GM18951 (cell line): Measurements from ENCODE around the gene CDKN2B-AS1.

ENCODE experiments used
- POLR2A ChIP-seq: IDR thresholded peaks from 4 replicates; pipeline ENCODE4 v1.6.1; 2011; ENCODE audit warnings: mild to moderate bottlenecking; ENCODE audit not compliant: insufficient read length, insufficient read depth; ENCODE audit errors: extremely low read depth
- in situ Hi-C: fragments of 300-500 bp; cut with MboI; formaldehyde crosslinking; loops from one replicate; pipeline ENCODE4 v1.12.0; 2022; ENCODE audit warnings: low sequenced_read_pairs, mixed read lengths, inconsistent platforms; ENCODE audit not compliant: unreplicated experiment

The CDKN2B-AS1 gene

DNA sequence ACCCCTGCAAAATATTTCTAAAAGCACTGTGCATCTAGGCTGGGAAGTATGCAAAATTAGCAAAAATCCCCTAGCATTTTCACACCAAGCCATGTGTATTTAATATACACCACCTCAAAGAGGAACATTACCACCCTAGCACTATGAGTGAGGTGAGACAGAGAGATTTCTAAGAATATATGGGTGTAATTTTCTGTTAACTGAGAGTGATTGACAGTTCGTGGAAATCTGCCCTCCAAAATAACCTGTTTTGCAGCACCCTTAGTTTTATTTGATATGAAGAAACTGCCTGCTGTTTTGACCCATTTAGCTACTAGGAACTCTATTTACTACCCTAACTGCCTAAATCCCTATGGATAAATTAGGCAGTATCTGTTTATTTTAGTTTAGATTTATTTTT, 78.8 kb downstream of the CDKN2B-AS1 start:
- TF ChIP-seq POLR2A = no peak
- in situ Hi-C loops = no loop called here

GRCh38 chr9:22078081-22078480, 83.5 kb downstream of the CDKN2B-AS1 start:
- no peak for TF ChIP-seq POLR2A
- in situ Hi-C loops = no loop called here

- in situ Hi-C loops = no loop called here
- no peak for TF ChIP-seq POLR2A
Measured at GRCh38 chr9:22079873-22080341, 85.3 kb downstream of the CDKN2B-AS1 start.

- in situ Hi-C loops = no loop called here
- no peak for TF ChIP-seq POLR2A
Measured at GRCh38 chr9:22084336-22085035, 89.9 kb downstream of the CDKN2B-AS1 start.

DNA sequence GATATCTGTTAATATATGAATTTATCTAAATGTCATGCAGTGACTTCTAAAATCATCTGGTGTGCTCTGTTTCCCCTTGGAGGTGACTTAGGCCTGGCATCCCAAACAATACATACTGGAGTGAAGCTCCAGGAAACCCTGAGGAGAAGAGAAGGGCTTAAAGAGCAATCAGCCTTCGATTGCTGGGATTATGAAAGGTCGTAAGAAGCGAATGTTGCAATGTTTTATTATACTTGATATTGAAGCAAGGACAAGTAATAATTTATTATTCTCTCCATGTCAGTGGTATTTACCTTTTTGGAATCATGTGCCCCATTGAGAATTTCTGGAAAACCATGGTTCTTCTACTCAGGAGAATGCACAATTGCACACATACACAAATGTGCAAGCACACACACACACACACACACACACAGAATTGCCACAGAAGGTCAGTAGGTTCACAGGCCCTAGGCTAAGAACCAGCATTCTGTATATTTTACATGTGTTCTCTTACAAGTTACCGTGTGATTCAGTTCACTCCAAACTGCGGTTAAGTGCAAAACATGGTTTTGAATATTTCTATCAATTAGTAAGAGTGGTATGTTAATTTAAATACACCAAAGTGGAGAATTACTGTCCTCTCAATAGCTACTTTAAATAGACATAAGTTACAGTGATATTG, 93.6 kb downstream of the CDKN2B-AS1 start:
- TF ChIP-seq POLR2A = no peak
- in situ Hi-C loops = no loop called here

DNA sequence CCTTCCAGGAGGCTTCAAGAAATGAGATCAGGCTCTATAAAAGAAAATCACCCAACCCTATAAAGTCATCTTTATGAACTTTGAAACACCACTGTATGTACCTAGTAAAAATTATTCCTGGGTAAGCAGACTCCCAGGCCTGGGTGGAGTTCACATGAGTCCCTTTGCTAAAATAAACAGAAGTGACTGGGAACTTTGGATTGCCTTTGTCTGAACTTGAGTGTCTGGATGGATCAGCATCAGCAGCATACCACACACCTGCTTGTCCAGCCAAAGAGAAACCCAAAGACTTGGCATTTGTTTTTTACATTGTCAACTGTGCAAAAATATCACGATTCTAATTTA, 94.1 kb downstream of the CDKN2B-AS1 start:
- TF ChIP-seq POLR2A = no peak
- in situ Hi-C loops = no loop called here

GRCh38 chr9:22097707-22098106, 103.1 kb downstream of the CDKN2B-AS1 start:
- in situ Hi-C loops = no loop called here

GRCh38 chr9:22098643-22099332, 104.2 kb downstream of the CDKN2B-AS1 start:
- in situ Hi-C loops = no loop called here

More at GRCh38 chr9:22097707-22098106, 103.1 kb downstream of the CDKN2B-AS1 start:
- no peak for TF ChIP-seq POLR2A

GRCh38 chr9:22100626-22101025, 106.0 kb downstream of the CDKN2B-AS1 start:
- in situ Hi-C loops = no loop called here

More at GRCh38 chr9:22098643-22099332, 104.2 kb downstream of the CDKN2B-AS1 start:
- TF ChIP-seq POLR2A = no peak

DNA sequence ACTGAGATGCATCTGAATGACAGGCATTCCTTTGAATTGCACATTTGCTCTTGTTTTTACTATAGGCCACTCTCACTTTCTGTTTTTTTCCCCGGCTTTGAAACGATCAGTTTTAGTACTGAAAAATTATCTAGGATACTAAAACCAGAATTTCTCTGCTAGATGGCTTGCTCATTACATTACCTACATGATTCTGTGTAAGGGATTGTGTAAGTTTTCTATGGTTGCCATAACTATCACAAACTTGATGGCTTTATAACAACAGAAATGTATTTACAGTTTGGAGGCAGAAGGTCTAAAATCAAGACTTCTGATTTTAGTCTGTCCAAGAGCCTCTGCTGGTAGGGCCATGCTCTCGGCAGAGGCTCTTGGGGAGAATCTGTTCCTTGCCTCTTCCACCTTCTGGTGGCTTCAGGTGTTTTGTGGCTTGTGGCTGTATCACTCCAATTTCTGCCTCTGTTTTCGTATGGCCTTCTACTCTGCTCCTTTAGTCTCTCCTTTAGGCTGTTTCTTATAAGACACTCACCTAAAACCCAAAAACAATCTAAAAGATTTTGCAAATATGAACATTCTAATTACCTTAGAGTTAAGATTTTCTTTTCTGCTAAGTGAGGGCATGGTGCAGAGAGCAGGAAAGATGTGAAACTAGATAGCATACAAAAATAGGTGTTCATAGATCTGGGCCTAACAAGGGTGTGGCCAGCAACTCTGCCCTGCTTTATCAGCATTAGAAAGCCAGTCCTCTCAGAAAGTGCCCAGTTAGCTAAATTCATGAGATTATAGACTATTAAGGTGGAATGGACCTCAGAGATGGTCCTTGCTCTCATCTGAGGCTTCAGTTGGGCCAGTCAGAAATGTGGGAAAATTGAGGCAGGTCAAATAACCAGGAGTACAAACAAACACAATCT, 107.8 kb downstream of the CDKN2B-AS1 start:
- TF ChIP-seq POLR2A = no peak
- in situ Hi-C loops = no loop called here

More at GRCh38 chr9:22100626-22101025, 106.0 kb downstream of the CDKN2B-AS1 start:
- TF ChIP-seq POLR2A = no peak

GRCh38 chr9:22103685-22104575, 109.3 kb downstream of the CDKN2B-AS1 start:
- no peak for TF ChIP-seq POLR2A
- in situ Hi-C loops = no loop called here
